ENCODE results near the gene PIP4K2B. TPM values are rescaled to one million over a fixed set of nuclear protein-coding genes. Genes with fewer than 3 reads are reported as not detected.

Gene PIP4K2B
- total and polyA plus RNA-seq, 2 donors (not counting 1 experiment from before 2014, with no cell fraction given) = 24.0 to 42.9 TPM

- intact Hi-C loops (cut with micrococcal nuclease) = no loop called here
- Histone ChIP-seq H3K4me3 (ENCODE audit: control extremely low read depth in 1 of 5, extremely low read depth in 1 of 5, insufficient read depth in 1 of 5, low read depth in 2 of 5, low read length in 4 of 5) (no peak overlapping the region), H3K36me3 (replicated peaks in 1 of 2; ENCODE audit: control extremely low read depth in 1 of 2, control insufficient read depth in 1 of 2, extremely low read depth in 1 of 2, insufficient read depth in 2 of 2, low read length in 1 of 2) (peaks cover 7 to 23% of the 10 kb centered on the region in 2 experiments), H3K9ac (ENCODE audit: low read length) (no peak overlapping the region), H2AFZ (ENCODE audit: insufficient read depth, low read depth, low read length, poor library complexity, severe bottlenecking) (no peak overlapping the region), H3K79me2 (ENCODE audit: control insufficient read depth, insufficient read depth, low read length) (no peaks in the 10 kb centered on the region), H3K27ac (ENCODE audit: low read length in 2 of 2) (no peak overlapping the region), H3K4me2 (replicated peaks; ENCODE audit: low read depth, low read length, poor library complexity, severe bottlenecking) (no peak overlapping the region), H3K27me3 (replicated peaks in 1 of 4; ENCODE audit: control extremely low read depth in 1 of 4, control insufficient read depth in 3 of 4, insufficient read depth in 4 of 4, low read length in 3 of 4) (no peaks in the 10 kb centered on the region), H4K20me1 (ENCODE audit: control insufficient read depth, insufficient read depth, low read length, poor library complexity, severe bottlenecking) (peaks cover 9% of the 10 kb centered on the region), H3K9me3 (ENCODE audit: control extremely low read depth in 1 of 3, control insufficient read depth in 2 of 3, insufficient read depth in 1 of 3, low read length in 2 of 3) (no peaks in the 10 kb centered on the region), H3K4me1 (ENCODE audit: control insufficient read depth in 2 of 2, insufficient read depth in 2 of 2, low read length in 2 of 2) (peaks cover 0 to 3% of the 10 kb centered on the region in 2 donors)
- no peak for DNase-seq
- H3K4me1 Mint-ChIP-seq = no peaks in the 10 kb centered on the region
- POLR2A ChIA-PET = no interaction called here
- CTCF ChIA-PET = interaction anchor here (0.7 kb wide), 1 partner anchor 157 kb away, joined by 3 read pairs; no protein-coding TSS in a partner anchor
- no peaks in the 10 kb centered on the region for H3K27me3 Mint-ChIP-seq
- H3K4me3 Mint-ChIP-seq = no peak overlapping the region
- 86% methylated on average over 13 of the region's 13 CpGs for WGBS (ENCODE audit: insufficient coverage)
- no peak for ATAC-seq (ENCODE audit: low read depth)
- H3K27ac Mint-ChIP-seq = no peak overlapping the region
- no peak for TF ChIP-seq EZH2 (IDR thresholded peaks at IDR 0.05; ENCODE audit: borderline replicate concordance, insufficient read depth, low read depth, low read length, poor library complexity, severe bottlenecking)
- H3K9me3 Mint-ChIP-seq (ENCODE audit: insufficient read depth) = no peaks in the 10 kb centered on the region
These were observed 45.0 kb upstream of the PIP4K2B start for GRCh38 chr17:38844261-38844757.

GRCh38 chr17:38825762-38826247 is 26.4 kb upstream of the PIP4K2B start:
- no peaks in the 10 kb centered on the region for H3K9me3 ChIP-seq (ENCODE audit: control extremely low read depth in 1 of 3, control insufficient read depth in 2 of 3, insufficient read depth in 1 of 3, low read length in 2 of 3)
- Mint-ChIP-seq H3K4me3 (peak overlapping the region; percentile 98), H3K27me3 (no peaks in the 10 kb centered on the region), H3K27ac (peak overlapping the region; percentile 100), H3K4me1 (peaks cover 25% of the 10 kb centered on the region), H3K9me3 (ENCODE audit: insufficient read depth) (no peaks in the 10 kb centered on the region)
- peak overlapping the region; percentile 88 to 97 for H3K27ac ChIP-seq (ENCODE audit: low read length in 2 of 2)
- CTCF ChIA-PET = interaction anchor here (0.6 to 1.7 kb wide), 7 partner anchors 23 to 327 kb away, joined by 3 to 8 read pairs (median 4); partner anchors contain the start of gene RPL23
- peak overlapping the region; percentile 77 to 93 (median 81) for H3K4me3 ChIP-seq (ENCODE audit: control extremely low read depth in 1 of 5, extremely low read depth in 1 of 5, insufficient read depth in 1 of 5, low read depth in 2 of 5, low read length in 4 of 5)
- H3K27me3 ChIP-seq (replicated peaks in 1 of 4; ENCODE audit: control extremely low read depth in 1 of 4, control insufficient read depth in 3 of 4, insufficient read depth in 4 of 4, low read length in 3 of 4) = no peaks in the 10 kb centered on the region
- H3K9ac ChIP-seq (ENCODE audit: low read length) = peak overlapping the region; percentile 84
- intact Hi-C loops (cut with micrococcal nuclease) = loop anchor here (1.0 kb wide), 6 partner anchors 26 to 141 kb away; partner anchors contain the start of genes FBXO47, PSMB3 and RPL23
- POLR2A ChIA-PET = interaction anchor here (0.7 to 1.7 kb wide), 6 partner anchors 28 to 141 kb away, joined by 3 to 12 read pairs (median 5); partner anchors contain the start of genes FBXO47, LASP1, PSMB3 and RPL23
- 94% methylated on average over 11 of the region's 17 CpGs for WGBS (ENCODE audit: insufficient coverage)
- no peak for DNase-seq
- peaks cover 14 to 19% of the 10 kb centered on the region in 2 donors for H3K4me1 ChIP-seq (ENCODE audit: control insufficient read depth in 2 of 2, insufficient read depth in 2 of 2, low read length in 2 of 2)
- peak overlapping the region; percentile 86 for H3K4me2 ChIP-seq (replicated peaks; ENCODE audit: low read depth, low read length, poor library complexity, severe bottlenecking)
- H4K20me1 ChIP-seq (ENCODE audit: control insufficient read depth, insufficient read depth, low read length, poor library complexity, severe bottlenecking) = peaks cover 17% of the 10 kb centered on the region
- H3K36me3 ChIP-seq (replicated peaks in 1 of 2; ENCODE audit: control extremely low read depth in 1 of 2, control insufficient read depth in 1 of 2, extremely low read depth in 1 of 2, insufficient read depth in 2 of 2, low read length in 1 of 2) = peaks cover 0 to 9% of the 10 kb centered on the region in 2 experiments
- ATAC-seq (ENCODE audit: low read depth) = no peak
- TF ChIP-seq, protein P1, sequence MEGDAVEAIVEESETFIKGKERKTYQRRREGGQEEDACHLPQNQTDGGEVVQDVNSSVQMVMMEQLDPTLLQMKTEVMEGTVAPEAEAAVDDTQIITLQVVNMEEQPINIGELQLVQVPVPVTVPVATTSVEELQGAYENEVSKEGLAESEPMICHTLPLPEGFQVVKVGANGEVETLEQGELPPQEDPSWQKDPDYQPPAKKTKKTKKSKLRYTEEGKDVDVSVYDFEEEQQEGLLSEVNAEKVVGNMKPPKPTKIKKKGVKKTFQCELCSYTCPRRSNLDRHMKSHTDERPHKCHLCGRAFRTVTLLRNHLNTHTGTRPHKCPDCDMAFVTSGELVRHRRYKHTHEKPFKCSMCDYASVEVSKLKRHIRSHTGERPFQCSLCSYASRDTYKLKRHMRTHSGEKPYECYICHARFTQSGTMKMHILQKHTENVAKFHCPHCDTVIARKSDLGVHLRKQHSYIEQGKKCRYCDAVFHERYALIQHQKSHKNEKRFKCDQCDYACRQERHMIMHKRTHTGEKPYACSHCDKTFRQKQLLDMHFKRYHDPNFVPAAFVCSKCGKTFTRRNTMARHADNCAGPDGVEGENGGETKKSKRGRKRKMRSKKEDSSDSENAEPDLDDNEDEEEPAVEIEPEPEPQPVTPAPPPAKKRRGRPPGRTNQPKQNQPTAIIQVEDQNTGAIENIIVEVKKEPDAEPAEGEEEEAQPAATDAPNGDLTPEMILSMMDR (IDR thresholded peaks at IDR 0.05) = no peak
- no peak for TF ChIP-seq EZH2 (IDR thresholded peaks at IDR 0.05; ENCODE audit: borderline replicate concordance, insufficient read depth, low read depth, low read length, poor library complexity, severe bottlenecking)
- H3K79me2 ChIP-seq (ENCODE audit: control insufficient read depth, insufficient read depth, low read length) = peaks cover 43% of the 10 kb centered on the region
- H2AFZ ChIP-seq (ENCODE audit: insufficient read depth, low read depth, low read length, poor library complexity, severe bottlenecking) = peak overlapping the region; percentile 92

Measured in B cell (primary cell).